Tibial artery (tissue), 4 donors: ENCODE data around the gene UNC5CL.

Source experiments
- DNase-seq, 2 donors: peaks; one replicate each; pipeline ENCODE4 v3.0.0-alpha.2; 2019
- H3K27ac ChIP-seq, 2 donors: fragments of 200-600 bp; sonication (generic) in 1 of 2; 1 replicate in 1 of 2; 2 replicates in 1 of 2; pipeline ENCODE4 v1.5.1; 2018 to 2019; ENCODE audit warnings: mild to moderate bottlenecking in 1 of 2
- H3K27me3 ChIP-seq, 2 donors: fragments of 200-600 bp; sonication (generic) in 1 of 2; one replicate each; pipeline versions ENCODE4 v1.5.1 to v1.6.0; 2016 to 2019
- H3K36me3 ChIP-seq, 3 donors: fragments of 200-600 bp; sonication (generic) in 2 of 3; one replicate each; pipeline ENCODE4 v1.5.1; 2016 to 2019; ENCODE audit warnings: mild to moderate bottlenecking in 2 of 3
- H3K4me1 ChIP-seq, 4 donors: fragments of 200-600 bp; sonication (generic) in 2 of 4; 1 replicate in 3 of 4; 2 replicates in 1 of 4; pipeline ENCODE4 v1.5.1; 2016 to 2019
- H3K4me3 ChIP-seq, 2 donors: fragments of 200-600 bp; sonication (generic) in 1 of 2; 1 replicate in 1 of 2; 2 replicates in 1 of 2; pipeline ENCODE4 v1.5.1; 2018 to 2019; ENCODE audit warnings: mild to moderate bottlenecking in 2 of 2
- H3K9me3 ChIP-seq, 3 donors: fragments of 200-600 bp; sonication (generic) in 1 of 3; one replicate each; pipeline ENCODE4 v1.5.1; 2016 to 2019
- CTCF ChIP-seq, 2 experiments: fragments of 200-600 bp in 1 of 2; fragments of 450-650 bp in 1 of 2; IDR thresholded peaks; one replicate each; pipeline ENCODE4 v1.5.1; 2017 to 2019; ENCODE audit warnings: antibody characterized with exemption in 2 of 2, mild to moderate bottlenecking in 1 of 2, moderate library complexity in 1 of 2
- intact Hi-C: fragments of 100-400 bp; cut with DNase I; formaldehyde crosslinking; loops from one replicate; pipeline ENCODE4 v1.15.0; 2023; ENCODE audit warnings: low total_unique reads

The UNC5CL gene

DNA sequence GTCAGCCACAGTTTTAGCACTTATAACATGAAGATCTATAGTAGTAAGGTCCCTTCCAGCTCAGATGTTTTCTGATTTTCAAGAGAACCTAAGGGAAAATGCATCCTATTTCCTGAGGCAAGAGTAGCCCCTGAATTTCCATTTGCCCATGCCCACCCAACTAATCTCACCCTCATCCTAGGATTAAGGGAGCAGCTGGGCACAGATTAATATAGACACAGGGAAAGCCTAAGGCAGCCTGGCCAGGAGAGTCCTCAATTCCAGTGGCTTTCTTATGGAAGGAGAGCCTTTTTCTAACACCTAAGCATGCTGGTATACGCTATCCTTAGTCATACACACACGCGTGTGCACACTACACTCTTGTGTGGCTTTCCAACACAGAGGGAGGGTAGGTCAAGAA lies 15.5 kb upstream of the UNC5CL start:
- Histone ChIP-seq H3K27ac (no peak overlapping the region), H3K9me3 (no peaks in the 10 kb centered on the region), H3K4me3 (no peak overlapping the region), H3K4me1 (peaks cover 0 to 3% (median 0%) of the 10 kb centered on the region in 4 donors), H3K27me3 (no peaks in the 10 kb centered on the region), H3K36me3 (peaks cover 0 to 24% (median 0%) of the 10 kb centered on the region in 3 donors)
- no peak for DNase-seq
- TF ChIP-seq CTCF (IDR thresholded peaks at IDR 0.05): no peak
- intact Hi-C loops: no loop called here

DNA sequence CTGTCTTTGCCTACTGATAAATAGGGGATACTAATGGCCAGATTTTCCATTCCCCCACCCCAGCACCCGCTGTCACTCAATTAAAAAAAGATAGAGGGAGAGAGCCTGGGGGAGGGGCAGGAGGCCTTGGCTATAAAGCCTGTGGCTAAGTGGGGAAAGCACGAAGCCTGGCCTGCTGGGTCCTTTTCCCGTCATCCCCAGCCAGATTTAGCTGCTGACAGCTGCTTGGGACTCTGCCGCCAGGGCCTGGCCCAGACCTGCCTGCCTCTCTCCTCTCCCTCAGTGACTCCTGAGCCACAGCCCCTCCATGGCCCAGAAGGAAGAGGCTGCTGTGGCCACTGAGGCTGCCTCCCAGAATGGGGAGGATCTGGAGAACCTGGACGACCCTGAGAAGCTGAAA lies 14.0 kb upstream of the UNC5CL start, which contains the start of gene APOBEC2:
Gene APOBEC2, plus strand, starts transcription at position 162 of the 400 bp plus-strand sequence. Its CDS starts 146 bp downstream, at position 308.
- Histone ChIP-seq H3K27me3 (no peaks in the 10 kb centered on the region), H3K4me3 (no peak within 1 kb of the TSS), H3K4me1 (no peaks in the 10 kb centered on the region), H3K27ac (no peak within 1 kb of the TSS), H3K9me3 (no peaks in the 10 kb centered on the region), H3K36me3 (peaks cover 0 to 24% (median 0%) of the 10 kb centered on the region in 3 donors)
- no peak for DNase-seq
- no peak for TF ChIP-seq CTCF (IDR thresholded peaks at IDR 0.05)
- intact Hi-C loops: no loop called here

DNA sequence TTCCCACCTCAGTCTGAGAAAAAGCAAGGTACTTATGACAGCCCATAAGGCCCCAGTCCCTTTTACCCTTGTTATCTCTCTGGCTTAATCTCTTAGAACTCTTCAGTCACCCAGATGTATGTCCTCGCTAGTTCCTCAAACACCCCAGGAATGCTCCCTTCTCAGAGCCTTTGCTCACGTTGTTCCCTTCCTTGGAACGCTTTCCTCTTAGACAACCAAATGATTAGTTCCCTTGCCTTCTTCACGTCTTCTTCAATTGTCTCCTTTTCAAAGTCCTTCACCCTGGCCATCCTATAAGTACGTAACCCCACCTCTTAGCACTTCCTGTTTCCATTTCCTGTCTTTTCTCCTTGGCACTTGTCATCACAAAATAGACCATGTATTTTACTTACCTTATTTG lies 12.9 kb upstream of the UNC5CL start:
- Histone ChIP-seq H3K36me3 (peaks cover 0 to 24% (median 0%) of the 10 kb centered on the region in 3 donors), H3K27ac (no peak overlapping the region), H3K4me1 (no peaks in the 10 kb centered on the region), H3K4me3 (no peak overlapping the region), H3K9me3 (no peaks in the 10 kb centered on the region), H3K27me3 (no peaks in the 10 kb centered on the region)
- TF ChIP-seq CTCF (IDR thresholded peaks at IDR 0.05): no peak
- DNase-seq: no peak
- intact Hi-C loops: no loop called here

- no peaks in the 10 kb centered on the region for H3K4me1 ChIP-seq
Observed at GRCh38 chr6:41050536-41050935, 11.5 kb upstream of the UNC5CL start.

GRCh38 chr6:41049955-41050354 lies 10.9 kb upstream of the UNC5CL start:
- Histone ChIP-seq H3K27ac (no peak overlapping the region), H3K36me3 (peaks cover 0 to 13% (median 0%) of the 10 kb centered on the region in 3 donors), H3K4me1 (no peaks in the 10 kb centered on the region), H3K27me3 (no peaks in the 10 kb centered on the region), H3K4me3 (no peak overlapping the region), H3K9me3 (no peaks in the 10 kb centered on the region)
- no peak for TF ChIP-seq CTCF (IDR thresholded peaks at IDR 0.05)
- intact Hi-C loops: loop anchor here (10.0 kb wide), 1 partner anchor 1065 kb away; no protein-coding TSS in a partner anchor
- no peak for DNase-seq

More at GRCh38 chr6:41050536-41050935, 11.5 kb upstream of the UNC5CL start:
- no peak overlapping the region for H3K27ac ChIP-seq
- H3K27me3 ChIP-seq: no peaks in the 10 kb centered on the region
- H3K4me3 ChIP-seq: no peak overlapping the region
- TF ChIP-seq CTCF (IDR thresholded peaks at IDR 0.05): no peak
- DNase-seq: no peak
- peaks cover 0 to 18% (median 0%) of the 10 kb centered on the region in 3 donors for H3K36me3 ChIP-seq
- intact Hi-C loops: no loop called here
- H3K9me3 ChIP-seq: no peaks in the 10 kb centered on the region

DNA sequence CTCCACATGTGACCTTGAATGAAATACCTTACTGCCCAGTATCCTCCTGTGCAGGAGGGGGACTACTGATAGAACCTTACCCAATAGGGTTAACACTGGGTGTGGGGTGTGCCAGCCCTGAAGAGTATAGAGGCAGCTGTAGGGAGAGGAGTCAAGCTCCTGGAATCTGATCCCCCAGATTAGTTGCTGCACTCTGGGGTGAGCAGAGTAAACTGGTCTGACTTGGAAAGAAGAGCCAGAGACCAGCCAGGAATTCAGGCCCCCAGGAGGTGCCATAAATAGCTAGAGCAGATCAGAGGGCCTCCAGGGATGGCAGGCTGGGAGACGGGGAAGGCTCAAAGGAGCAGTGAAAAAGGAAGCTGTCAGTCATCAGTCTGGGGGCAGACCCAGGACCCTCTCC lies 10.5 kb upstream of the UNC5CL start:
- H3K27me3 ChIP-seq: no peaks in the 10 kb centered on the region
- no peak for TF ChIP-seq CTCF (IDR thresholded peaks at IDR 0.05)
- no peaks in the 10 kb centered on the region for H3K4me1 ChIP-seq

More for the DNA sequence above, 10.5 kb upstream of the UNC5CL start:
- Histone ChIP-seq H3K27ac (no peak overlapping the region), H3K4me3 (no peak overlapping the region), H3K36me3 (peaks cover 0 to 13% (median 0%) of the 10 kb centered on the region in 3 donors), H3K9me3 (no peaks in the 10 kb centered on the region)
- DNase-seq: no peak
- intact Hi-C loops: loop anchor here (10.0 kb wide), 1 partner anchor 1065 kb away; no protein-coding TSS in a partner anchor
